Heart left ventricle (tissue), 13 donors: ENCODE measurements around the gene ZNF66.
"Not testable (repeated sequence)": the region's sequence is repeated elsewhere in the genome, so short reads cannot be mapped to it uniquely, and the experiment has no call there.

Experiments
- POLR2A ChIP-seq, 2 donors: fragments of 450-650 bp; IDR thresholded peaks; one replicate each; pipeline ENCODE4 v1.6.1; 2017; ENCODE audit warnings: antibody characterized with exemption in 2 of 2, mild to moderate bottlenecking in 2 of 2, moderate library complexity in 2 of 2
- TF ChIP-seq, protein P1 (sequence below), 12 donors: fragments of 200-600 bp; sonication (generic) in 4 of 12; IDR thresholded peaks; one replicate each; pipeline versions ENCODE4 v1.5.0 to v1.8.0; 2018 to 2022; ENCODE audit warnings: antibody characterized with exemption in 12 of 12, mild to moderate bottlenecking in 5 of 12
- donor health status: ischemic (EF 13 %, LVEDD 7.1; RV severe dilation, severe dysfunction).
- donor health status: DM: no; HTN: yes; CAD: no.
- donor health status: DM: no; HTN: no; CAD: no.
- donor health status: ischemic (EF 25% LVEDD 6.9; RV normal size, moderate dysfunction).
- donor health status: ischemic (EF 25% LVEDD 5.7; RV mildly dilated, moderate dysfunction).
- donor health status: ischemic (EF 35%, LVEDD 5.7; RV mildly dilated, moderate dysfunction).
- donor health status: nonischemic (EF 11% LVEDD 7.7; RV severe dilation, severe dysfunction).
- donor health status: DM: yes; HTN: yes; CAD: no.
- donor health status: PGD.
- donor health status: ischemic (EF 29% LVEDD 5.4; RV normal size, mild dysfunction).
- donor health status: nonischemic (EF 23%, LVEDD 6.1; RV moderate dilation, normal function).

- TF ChIP-seq, protein P1, sequence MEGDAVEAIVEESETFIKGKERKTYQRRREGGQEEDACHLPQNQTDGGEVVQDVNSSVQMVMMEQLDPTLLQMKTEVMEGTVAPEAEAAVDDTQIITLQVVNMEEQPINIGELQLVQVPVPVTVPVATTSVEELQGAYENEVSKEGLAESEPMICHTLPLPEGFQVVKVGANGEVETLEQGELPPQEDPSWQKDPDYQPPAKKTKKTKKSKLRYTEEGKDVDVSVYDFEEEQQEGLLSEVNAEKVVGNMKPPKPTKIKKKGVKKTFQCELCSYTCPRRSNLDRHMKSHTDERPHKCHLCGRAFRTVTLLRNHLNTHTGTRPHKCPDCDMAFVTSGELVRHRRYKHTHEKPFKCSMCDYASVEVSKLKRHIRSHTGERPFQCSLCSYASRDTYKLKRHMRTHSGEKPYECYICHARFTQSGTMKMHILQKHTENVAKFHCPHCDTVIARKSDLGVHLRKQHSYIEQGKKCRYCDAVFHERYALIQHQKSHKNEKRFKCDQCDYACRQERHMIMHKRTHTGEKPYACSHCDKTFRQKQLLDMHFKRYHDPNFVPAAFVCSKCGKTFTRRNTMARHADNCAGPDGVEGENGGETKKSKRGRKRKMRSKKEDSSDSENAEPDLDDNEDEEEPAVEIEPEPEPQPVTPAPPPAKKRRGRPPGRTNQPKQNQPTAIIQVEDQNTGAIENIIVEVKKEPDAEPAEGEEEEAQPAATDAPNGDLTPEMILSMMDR (IDR thresholded peaks at IDR 0.05) = not testable (repeated sequence)
- TF ChIP-seq POLR2A (IDR thresholded peaks at IDR 0.05) = not testable (repeated sequence)
Observed at GRCh38 chr19:20750169-20750568, 25.9 kb upstream of the ZNF66 start.
